Tibial artery (tissue), 4 donors: Measurements from ENCODE around the gene SPDYE3.
"Not testable (repeated sequence)": the region's sequence is repeated elsewhere in the genome, so short reads cannot be mapped to it uniquely, and the experiment has no call there.

ENCODE experiments used
- DNase-seq, 2 donors: peaks; one replicate each; pipeline ENCODE4 v3.0.0-alpha.2; 2019
- H3K27ac ChIP-seq, 2 donors: fragments of 200-600 bp; sonication (generic) in 1 of 2; 1 replicate in 1 of 2; 2 replicates in 1 of 2; pipeline ENCODE4 v1.5.1; 2018 to 2019; ENCODE audit warnings: mild to moderate bottlenecking in 1 of 2
- H3K27me3 ChIP-seq, 2 donors: fragments of 200-600 bp; sonication (generic) in 1 of 2; one replicate each; pipeline versions ENCODE4 v1.5.1 to v1.6.0; 2016 to 2019
- H3K36me3 ChIP-seq, 3 donors: fragments of 200-600 bp; sonication (generic) in 2 of 3; one replicate each; pipeline ENCODE4 v1.5.1; 2016 to 2019; ENCODE audit warnings: mild to moderate bottlenecking in 2 of 3
- H3K4me1 ChIP-seq, 4 donors: fragments of 200-600 bp; sonication (generic) in 2 of 4; 1 replicate in 3 of 4; 2 replicates in 1 of 4; pipeline ENCODE4 v1.5.1; 2016 to 2019
- H3K4me3 ChIP-seq, 2 donors: fragments of 200-600 bp; sonication (generic) in 1 of 2; 1 replicate in 1 of 2; 2 replicates in 1 of 2; pipeline ENCODE4 v1.5.1; 2018 to 2019; ENCODE audit warnings: mild to moderate bottlenecking in 2 of 2
- H3K9me3 ChIP-seq, 3 donors: fragments of 200-600 bp; sonication (generic) in 1 of 3; one replicate each; pipeline ENCODE4 v1.5.1; 2016 to 2019
- CTCF ChIP-seq, 2 experiments: fragments of 200-600 bp in 1 of 2; fragments of 450-650 bp in 1 of 2; IDR thresholded peaks; one replicate each; pipeline ENCODE4 v1.5.1; 2017 to 2019; ENCODE audit warnings: antibody characterized with exemption in 2 of 2, mild to moderate bottlenecking in 1 of 2, moderate library complexity in 1 of 2
- intact Hi-C: fragments of 100-400 bp; cut with DNase I; formaldehyde crosslinking; loops from one replicate; pipeline ENCODE4 v1.15.0; 2023; ENCODE audit warnings: low total_unique reads

SPDYE3 gene

GRCh38 chr7:100363098-100363497, 55.6 kb downstream of the SPDYE3 start:
- peaks cover 34 to 99% (median 56%) of the 10 kb centered on the region in 3 donors for H3K36me3 ChIP-seq
- no peak overlapping the region for H3K4me3 ChIP-seq
- H3K27ac ChIP-seq: no peak overlapping the region
- no peak for DNase-seq
- no peaks in the 10 kb centered on the region for H3K4me1 ChIP-seq
- intact Hi-C loops: no loop called here
- H3K9me3 ChIP-seq: no peaks in the 10 kb centered on the region
- no peaks in the 10 kb centered on the region for H3K27me3 ChIP-seq
- no peak for TF ChIP-seq CTCF (IDR thresholded peaks at IDR 0.05)

DNA sequence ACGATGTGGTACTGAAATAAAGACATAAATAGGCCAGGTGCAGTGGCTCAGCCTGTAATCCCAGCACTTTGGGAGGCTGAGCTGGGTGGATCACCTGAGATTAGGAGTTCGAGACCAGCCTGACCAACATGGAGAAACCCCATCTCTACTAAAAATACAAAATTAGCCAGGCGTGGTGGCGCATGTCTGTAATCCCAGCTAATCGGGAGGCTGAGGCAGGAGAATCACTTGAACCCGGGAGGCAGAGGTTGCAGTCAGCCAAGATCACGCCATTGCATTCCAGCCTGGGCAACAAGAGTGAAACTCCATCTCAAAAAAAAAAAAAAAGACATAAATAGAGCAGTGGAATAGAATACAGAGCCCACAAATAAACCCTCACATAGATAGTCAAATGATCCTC, 56.3 kb downstream of the SPDYE3 start:
- H3K4me3 ChIP-seq, H3K27ac ChIP-seq, H3K4me1 ChIP-seq, H3K9me3 ChIP-seq, H3K27me3 ChIP-seq, DNase-seq, intact Hi-C loops: not testable (repeated sequence)
- peaks cover 28 to 99% (median 49%) of the 10 kb centered on the region in 3 donors for H3K36me3 ChIP-seq

DNA sequence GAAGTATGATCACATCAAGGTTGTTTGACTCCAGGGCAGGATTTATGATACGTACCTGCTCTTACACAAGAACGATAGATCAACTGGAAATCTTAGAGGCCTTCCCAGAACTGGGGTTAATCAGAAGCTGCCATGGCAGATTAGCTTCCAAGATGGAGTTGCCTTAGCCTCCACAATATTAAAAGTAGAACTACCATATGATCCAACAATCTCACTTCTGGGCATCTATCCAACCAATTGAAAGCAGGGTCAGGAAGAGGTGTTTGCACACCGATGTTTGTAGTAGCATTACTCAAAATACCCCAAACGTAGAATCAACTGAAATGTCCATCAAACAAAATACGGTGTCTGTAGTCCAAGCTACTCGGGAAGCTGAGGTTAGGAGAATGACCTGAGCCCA, 57.0 kb downstream of the SPDYE3 start:
- DNase-seq: no peak
- Histone ChIP-seq H3K4me3 (no peak overlapping the region), H3K27ac (no peak overlapping the region), H3K4me1 (no peaks in the 10 kb centered on the region), H3K27me3 (no peaks in the 10 kb centered on the region), H3K9me3 (no peaks in the 10 kb centered on the region), H3K36me3 (peaks cover 21 to 97% (median 42%) of the 10 kb centered on the region in 3 donors)
- no peak for TF ChIP-seq CTCF (IDR thresholded peaks at IDR 0.05)
- intact Hi-C loops: no loop called here

DNA sequence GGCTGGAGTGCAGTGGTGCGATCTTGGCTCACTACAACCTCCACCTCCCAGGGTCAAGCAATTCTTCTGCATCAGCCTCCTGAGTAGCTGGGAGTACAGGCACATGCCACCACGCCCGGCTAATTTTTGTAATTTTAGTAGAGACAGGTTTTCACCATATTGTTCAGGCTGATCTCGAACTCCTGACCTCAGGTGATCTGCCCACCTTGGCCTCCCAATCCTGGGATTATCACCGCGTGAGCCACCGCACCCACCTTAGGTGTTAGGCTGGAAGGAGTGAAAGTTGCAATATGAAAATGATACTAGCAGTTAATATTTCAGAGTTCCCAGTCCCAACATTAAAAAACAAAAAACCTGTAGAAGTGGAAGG, 58.5 kb downstream of the SPDYE3 start:
- DNase-seq, H3K27ac ChIP-seq, H3K4me3 ChIP-seq, H3K27me3 ChIP-seq, intact Hi-C loops, H3K4me1 ChIP-seq, H3K9me3 ChIP-seq: not testable (repeated sequence)
- H3K36me3 ChIP-seq: peaks cover 14 to 82% (median 27%) of the 10 kb centered on the region in 3 donors

GRCh38 chr7:100366411-100367250, 59.1 kb downstream of the SPDYE3 start:
- H3K36me3 ChIP-seq: peaks cover 8 to 76% (median 21%) of the 10 kb centered on the region in 3 donors
- no peaks in the 10 kb centered on the region for H3K4me1 ChIP-seq
- DNase-seq: no peak
- H3K9me3 ChIP-seq: no peaks in the 10 kb centered on the region
- no peaks in the 10 kb centered on the region for H3K27me3 ChIP-seq
- no peak overlapping the region for H3K4me3 ChIP-seq
- no peak overlapping the region for H3K27ac ChIP-seq
- TF ChIP-seq CTCF (IDR thresholded peaks at IDR 0.05): no peak
- intact Hi-C loops: no loop called here

GRCh38 chr7:100367251-100367620, 59.7 kb downstream of the SPDYE3 start:
- no peak overlapping the region for H3K27ac ChIP-seq
- no peaks in the 10 kb centered on the region for H3K27me3 ChIP-seq
- no peak for DNase-seq

More at GRCh38 chr7:100367251-100367620, 59.7 kb downstream of the SPDYE3 start:
- TF ChIP-seq CTCF (IDR thresholded peaks at IDR 0.05): no peak
- intact Hi-C loops: no loop called here
- Histone ChIP-seq H3K9me3 (no peaks in the 10 kb centered on the region), H3K36me3 (peaks cover 8 to 70% (median 15%) of the 10 kb centered on the region in 3 donors), H3K4me3 (no peak overlapping the region), H3K4me1 (peaks cover 0 to 3% (median 0%) of the 10 kb centered on the region in 4 donors)
